ENCODE data around the gene PCDH19. TPM values are rescaled to one million over a fixed set of nuclear protein-coding genes. Genes with fewer than 3 reads are reported as not detected.
A peak's percentile ranks its signal among the peaks of the same experiment; 100 is the strongest.

The PCDH19 gene
- total RNA-seq, 4 donors from 2014 or later: 0.37 to 1.4 (median 0.60) TPM

- no peak for TF ChIP-seq EP300 (IDR thresholded peaks at IDR 0.05; ENCODE audit: low read depth)
- TF ChIP-seq POLR2A (IDR thresholded peaks at IDR 0.05): no peak
- no peak for TF ChIP-seq CTCF (IDR thresholded peaks at IDR 0.05)
- TF ChIP-seq POLR2AphosphoS5 (IDR thresholded peaks at IDR 0.05): no peak
- H3K4me3 ChIP-seq: no peak overlapping the region
- no peaks in the 10 kb centered on the region for H3K4me1 ChIP-seq
- intact Hi-C loops (cut with DNase I; ENCODE audit: low total_unique reads): no loop called here
- H3K9me3 ChIP-seq: no peaks in the 10 kb centered on the region
- no peak overlapping the region for H3K27ac ChIP-seq
- 58 to 100% methylated on average over 2 to 3 of the region's 3 CpGs for WGBS, 2 donors (ENCODE audit: low coverage in 1 of 2)
- in situ Hi-C loops (cut with MboI; ENCODE audit: low pct_ligation_motif_present in 1 of 4, low pct_unique_long_range_greater_than_20kb in 1 of 4, low sequenced_read_pairs in 3 of 4): no loop called here
- no peaks in the 10 kb centered on the region for H3K36me3 ChIP-seq
- DNase-seq: no peak
- no peaks in the 10 kb centered on the region for H3K27me3 ChIP-seq
Measured at GRCh38 chrX:100381619-100382018, 28.5 kb downstream of the PCDH19 start.

- intact Hi-C loops (cut with DNase I; ENCODE audit: low total_unique reads): no loop called here
- Histone ChIP-seq H3K4me1 (no peaks in the 10 kb centered on the region), H3K9me3 (no peaks in the 10 kb centered on the region), H3K4me3 (no peak overlapping the region), H3K36me3 (no peaks in the 10 kb centered on the region), H3K27me3 (no peaks in the 10 kb centered on the region), H3K27ac (no peak overlapping the region)
- in situ Hi-C loops (cut with MboI; ENCODE audit: low pct_ligation_motif_present in 1 of 4, low pct_unique_long_range_greater_than_20kb in 1 of 4, low sequenced_read_pairs in 3 of 4): no loop called here
- WGBS, 2 donors (ENCODE audit: low coverage in 1 of 2): 11% methylated on average over 7 of the region's 7 CpGs; no CpG with 5 or more reads in 1 of the 2 donors
- TF ChIP-seq CTCF (IDR thresholded peaks at IDR 0.05) (peak in 3 of 5 experiments; percentile 27 to 34 (median 30)), POLR2A (IDR thresholded peaks at IDR 0.05) (no peak)
- no peak for DNase-seq
Measured at GRCh38 chrX:100379388-100379986, 30.6 kb downstream of the PCDH19 start.

- H3K4me3 ChIP-seq: no peak overlapping the region
- H3K27me3 ChIP-seq: no peaks in the 10 kb centered on the region
- TF ChIP-seq POLR2A (IDR thresholded peaks at IDR 0.05): no peak
- TF ChIP-seq CTCF (IDR thresholded peaks at IDR 0.05): no peak
- no peak for TF ChIP-seq POLR2AphosphoS5 (IDR thresholded peaks at IDR 0.05)
- TF ChIP-seq EP300 (IDR thresholded peaks at IDR 0.05; ENCODE audit: low read depth): no peak
- in situ Hi-C loops (cut with MboI; ENCODE audit: low pct_ligation_motif_present in 1 of 4, low pct_unique_long_range_greater_than_20kb in 1 of 4, low sequenced_read_pairs in 3 of 4) (no loop called here), intact Hi-C loops (cut with DNase I; ENCODE audit: low total_unique reads) (no loop called here)
- H3K36me3 ChIP-seq: no peaks in the 10 kb centered on the region
- no peaks in the 10 kb centered on the region for H3K4me1 ChIP-seq
- no peaks in the 10 kb centered on the region for H3K9me3 ChIP-seq
- WGBS, 2 donors (ENCODE audit: low coverage in 1 of 2): 85 to 90% methylated on average over 2 to 5 of the region's 5 CpGs
- no peak for DNase-seq
- no peak overlapping the region for H3K27ac ChIP-seq
Measured at GRCh38 chrX:100377826-100378225, 32.2 kb downstream of the PCDH19 start.

- no peak overlapping the region for H3K27ac ChIP-seq
- DNase-seq: no peak
- intact Hi-C loops (cut with DNase I; ENCODE audit: low total_unique reads): no loop called here
- H3K4me3 ChIP-seq: no peak overlapping the region
- no peaks in the 10 kb centered on the region for H3K4me1 ChIP-seq
- H3K27me3 ChIP-seq: no peaks in the 10 kb centered on the region
- no peaks in the 10 kb centered on the region for H3K9me3 ChIP-seq
- TF ChIP-seq CTCF (IDR thresholded peaks at IDR 0.05) (no peak), EP300 (IDR thresholded peaks at IDR 0.05; ENCODE audit: low read depth) (no peak), POLR2A (IDR thresholded peaks at IDR 0.05) (no peak), POLR2AphosphoS5 (IDR thresholded peaks at IDR 0.05) (no peak)
- in situ Hi-C loops (cut with MboI; ENCODE audit: low pct_ligation_motif_present in 1 of 4, low pct_unique_long_range_greater_than_20kb in 1 of 4, low sequenced_read_pairs in 3 of 4): no loop called here
- H3K36me3 ChIP-seq: no peaks in the 10 kb centered on the region
Measured at GRCh38 chrX:100376576-100376975, 33.5 kb downstream of the PCDH19 start.
